ENCODE data around the gene RAPGEF2. TPM values are rescaled to one million over a fixed set of nuclear protein-coding genes. Genes with fewer than 3 reads are reported as not detected.

RAPGEF2 gene
- total and polyA plus RNA-seq, 9 of the 15 experiments (the other 6 are each of a cell fraction or from before 2014, with no cell fraction given): 3.1 to 32.6 (median 23.1) TPM

DNA sequence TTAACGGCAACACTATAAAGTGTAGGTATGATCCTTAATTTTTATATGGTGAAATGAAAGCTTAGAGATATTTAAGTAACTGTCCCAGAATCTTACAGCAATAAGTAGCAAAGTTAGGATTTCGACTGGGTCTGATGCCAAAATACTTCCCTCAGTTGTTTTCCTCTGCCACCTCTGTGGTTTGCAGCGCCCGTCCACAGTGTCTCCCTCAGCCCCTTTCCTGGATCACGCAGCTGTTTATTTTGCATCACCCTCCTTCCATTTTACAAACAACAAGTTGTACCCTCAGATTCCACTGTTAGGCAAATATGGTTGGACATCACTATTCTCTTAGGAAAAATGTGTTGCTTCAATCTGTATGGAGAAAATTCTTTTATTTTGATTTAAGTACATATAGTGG is 56.1 kb downstream of the RAPGEF2 start:
- ChIA-PET POLR2A (interaction anchor here (2.5 kb wide), 1 partner anchor 8 kb away, joined by 12 read pairs; no protein-coding TSS in a partner anchor), CTCF (ENCODE audit: low intra/inter-chr PET ratio) (no interaction called here)
- in situ Hi-C loops (cut with MboI): no loop called here
- Histone ChIP-seq H3K79me2 (ENCODE audit: control insufficient read depth, insufficient read depth, low read length) (peaks cover 84% of the 10 kb centered on the region), H3K4me1 (replicated peaks in 1 of 2; ENCODE audit: control insufficient read depth in 2 of 2, insufficient read depth in 2 of 2, low read length in 2 of 2) (peaks cover 10 to 35% of the 10 kb centered on the region in 2 experiments; a peak in 4 of 5 replicates), H3K4me3 (no peak overlapping the region), H3K4me2 (ENCODE audit: insufficient read depth, low read length) (no peak overlapping the region), H3K27ac (ENCODE audit: extremely low read depth, low read depth, low read length) (no peak overlapping the region), H3K36me3 (ENCODE audit: control insufficient read depth, insufficient read depth, low read length) (no peaks in the 10 kb centered on the region), H4K20me1 (replicated peaks; ENCODE audit: control insufficient read depth, insufficient read depth, low read length) (no peaks in the 10 kb centered on the region), H3K9me3 (replicated peaks; ENCODE audit: control insufficient read depth, insufficient read depth, low read depth, low read length) (0 out of 2 replicates have a peak, but pooled peaks cover 2% of the 10 kb centered on the region), H3K9me1 (ENCODE audit: control insufficient read depth, insufficient read depth, low read length) (no peaks in the 10 kb centered on the region), H2AFZ (ENCODE audit: low read depth, low read length) (no peak overlapping the region), H3K27me3 (ENCODE audit: control insufficient read depth in 2 of 2, insufficient read depth in 2 of 2, low read length in 2 of 2) (no peaks in the 10 kb centered on the region), H3K9ac (ENCODE audit: insufficient read depth in 1 of 2, low read depth in 2 of 2, low read length in 2 of 2) (no peak overlapping the region)
- ATAC-seq: no peak
- 79% methylated on average over 5 of the region's 5 CpGs for WGBS (ENCODE audit: insufficient coverage, low coverage, missing lambda C conversion rate)
- TF ChIP-seq ESRRB (CRISPR knock-in tag; IDR thresholded peaks at IDR 0.05; ENCODE audit: borderline replicate concordance): no peak
- no peak for TF ChIP-seq PCBP2 (IDR thresholded peaks at IDR 0.05; ENCODE audit: low read depth, low read length, poor library complexity, severe bottlenecking)
- no peak for TF ChIP-seq SMAD2 (IDR thresholded peaks at IDR 0.05; ENCODE audit: low read depth, low read length)
- TF ChIP-seq LEF1 (IDR thresholded peaks at IDR 0.05): no peak
- TF ChIP-seq ZNF165 (CRISPR knock-in tag; IDR thresholded peaks at IDR 0.05; ENCODE audit: borderline replicate concordance): no peak
- no peak for TF ChIP-seq CHCHD3 (CRISPR knock-in tag; IDR thresholded peaks at IDR 0.05)
- no peak for TF ChIP-seq GABPB1 (CRISPR knock-in tag; IDR thresholded peaks at IDR 0.05)
- no peak for TF ChIP-seq ZNF124 (CRISPR knock-in tag; IDR thresholded peaks at IDR 0.05)
- TF ChIP-seq ZNF639 (CRISPR knock-in tag; conservative IDR thresholded peaks at IDR 0.05 in 1 of 2, IDR thresholded peaks at IDR 0.05 in 1 of 2): no peak
- TF ChIP-seq ZBED1 (IDR thresholded peaks at IDR 0.05): no peak
- no peak for TF ChIP-seq NFIC (IDR thresholded peaks at IDR 0.05)
- TF ChIP-seq, protein P1, sequence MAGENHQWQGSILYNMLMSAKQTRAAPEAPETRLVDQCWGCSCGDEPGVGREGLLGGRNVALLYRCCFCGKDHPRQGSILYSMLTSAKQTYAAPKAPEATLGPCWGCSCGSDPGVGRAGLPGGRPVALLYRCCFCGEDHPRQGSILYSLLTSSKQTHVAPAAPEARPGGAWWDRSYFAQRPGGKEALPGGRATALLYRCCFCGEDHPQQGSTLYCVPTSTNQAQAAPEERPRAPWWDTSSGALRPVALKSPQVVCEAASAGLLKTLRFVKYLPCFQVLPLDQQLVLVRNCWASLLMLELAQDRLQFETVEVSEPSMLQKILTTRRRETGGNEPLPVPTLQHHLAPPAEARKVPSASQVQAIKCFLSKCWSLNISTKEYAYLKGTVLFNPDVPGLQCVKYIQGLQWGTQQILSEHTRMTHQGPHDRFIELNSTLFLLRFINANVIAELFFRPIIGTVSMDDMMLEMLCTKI (IDR thresholded peaks at IDR 0.05; ENCODE audit: partially characterized antibody): no peak
- no TSS peak for BruUV-seq (replicated peaks)
- DNase-seq (ENCODE audit: extremely low read depth in 1 of 4, low spot score in 3 of 4): no peak
- intact Hi-C loops (cut with micrococcal nuclease): no loop called here
- no peak for FAIRE-seq
